Stimulated activated CD4-positive, alpha-beta T cell treated with anti-CD3 and anti-CD28 coated beads, Interleukin-15, amount 100 ng/mL, for 24 hours (primary cell): Measurements from ENCODE around the gene MED15.
A peak's percentile ranks its signal among the peaks of the same experiment; 100 is the strongest.

ENCODE experiments used
- DNase-seq: peaks from one replicate; pipeline ENCODE4 v3.0.0-alpha.2; 2020

The MED15 gene

DNA sequence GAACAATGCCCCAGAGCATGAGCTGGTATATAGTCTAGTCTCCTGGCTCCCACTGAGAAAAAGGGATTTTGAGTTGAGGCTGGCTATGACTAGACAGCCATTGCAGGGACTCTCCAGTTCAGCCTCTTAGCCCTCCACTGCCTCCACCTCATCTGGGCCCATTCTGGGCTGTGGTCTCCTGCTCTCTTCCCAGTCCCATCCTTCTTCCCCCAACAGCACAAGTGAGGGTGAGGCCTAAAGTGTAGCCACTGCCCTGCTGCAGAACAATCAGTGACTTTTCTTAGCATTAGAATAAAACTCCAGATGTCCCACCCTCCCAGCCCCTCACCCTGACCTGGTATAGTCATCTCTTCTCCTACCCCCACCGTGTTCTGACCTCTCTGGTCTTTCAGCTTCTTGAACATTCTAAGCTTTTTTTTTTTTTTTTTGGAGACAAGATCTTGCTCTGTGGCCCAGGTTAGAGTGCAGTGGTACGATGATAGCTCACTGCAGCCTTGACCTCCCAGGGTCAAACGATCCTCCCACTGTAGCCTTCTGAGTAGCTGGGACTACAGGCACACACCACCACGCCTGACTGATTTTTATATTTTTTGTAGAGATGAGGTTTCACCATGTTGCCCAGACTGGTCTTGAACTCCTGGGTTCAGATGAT lies 4.3 kb downstream of the MED15 start:
- no peak for DNase-seq

DNA sequence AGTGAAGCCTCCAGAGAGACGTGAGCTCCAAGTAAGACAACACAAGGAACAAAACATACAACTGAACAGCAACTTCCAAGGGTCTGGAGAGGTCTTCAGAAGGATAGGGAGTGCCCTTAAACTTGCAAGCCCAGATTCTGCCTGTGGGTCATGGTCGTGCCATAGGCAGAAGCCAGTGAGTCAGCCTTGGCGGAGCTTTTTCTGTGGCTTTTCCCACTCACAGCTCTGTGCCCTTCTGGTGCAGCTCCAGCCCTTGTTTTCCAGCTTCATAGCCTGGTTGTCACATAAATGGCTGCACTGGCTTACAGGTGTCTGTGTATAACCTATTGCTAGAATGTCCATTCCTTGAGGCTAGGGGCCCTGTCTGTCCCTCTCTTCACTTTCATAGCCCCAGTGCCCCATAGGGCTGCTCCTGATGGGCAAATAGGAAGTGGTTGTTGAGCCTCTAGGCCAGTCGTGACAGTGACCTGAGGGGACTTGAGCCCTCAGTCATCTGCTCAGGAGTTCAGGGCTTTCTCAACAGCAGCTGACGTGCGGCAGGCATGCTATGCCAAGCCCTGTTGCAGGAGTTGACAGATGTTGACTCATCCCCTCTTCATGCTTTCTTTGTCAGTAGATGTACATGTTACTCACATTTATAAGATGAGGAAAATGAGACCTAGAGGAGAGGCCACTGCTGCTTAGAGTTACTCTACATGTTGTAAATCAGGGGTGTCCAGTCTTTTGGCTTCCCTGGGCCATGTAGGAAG lies 7.4 kb downstream of the MED15 start:
- peak; percentile 26 for DNase-seq

DNA sequence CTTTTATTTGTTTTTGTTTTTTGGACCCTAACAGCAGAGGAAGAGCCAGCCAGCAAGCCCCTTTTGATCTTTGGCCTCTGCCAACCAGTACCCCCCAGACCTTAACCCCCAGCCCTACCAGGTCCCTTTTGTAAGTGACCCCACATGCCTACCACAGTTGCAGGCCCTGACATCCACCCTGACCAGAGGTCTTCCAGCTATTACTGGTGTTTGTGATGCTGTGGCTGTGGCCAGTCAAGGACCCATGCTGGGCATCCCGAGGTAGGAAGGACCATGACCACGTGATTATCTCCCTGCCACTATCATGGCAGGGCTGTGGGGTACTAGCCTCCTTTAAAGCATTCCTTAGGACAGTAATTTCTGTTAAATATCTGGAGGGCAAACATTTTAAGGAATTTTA lies 9.0 kb downstream of the MED15 start:
- no peak for DNase-seq

DNA sequence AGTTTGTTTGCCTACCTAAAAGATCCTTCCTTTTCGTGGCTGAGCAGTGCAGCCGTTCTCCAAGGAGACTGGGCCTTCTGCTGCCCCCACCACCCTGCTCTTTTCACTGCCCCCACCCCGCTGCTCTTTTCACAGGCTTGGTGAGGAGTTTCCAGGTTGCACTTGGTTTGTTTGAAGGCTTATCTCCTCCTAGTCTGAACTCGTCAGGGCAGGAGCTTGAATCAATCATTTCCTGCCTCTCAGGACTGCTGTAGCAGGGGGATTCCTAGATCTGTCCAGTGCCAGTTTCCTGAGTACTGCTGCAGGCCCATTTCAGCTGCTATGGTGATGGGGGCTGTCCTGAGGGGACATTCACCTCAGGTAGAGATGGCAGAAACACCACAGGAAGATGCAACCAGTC lies 10.0 kb downstream of the MED15 start:
- no peak for DNase-seq

DNA sequence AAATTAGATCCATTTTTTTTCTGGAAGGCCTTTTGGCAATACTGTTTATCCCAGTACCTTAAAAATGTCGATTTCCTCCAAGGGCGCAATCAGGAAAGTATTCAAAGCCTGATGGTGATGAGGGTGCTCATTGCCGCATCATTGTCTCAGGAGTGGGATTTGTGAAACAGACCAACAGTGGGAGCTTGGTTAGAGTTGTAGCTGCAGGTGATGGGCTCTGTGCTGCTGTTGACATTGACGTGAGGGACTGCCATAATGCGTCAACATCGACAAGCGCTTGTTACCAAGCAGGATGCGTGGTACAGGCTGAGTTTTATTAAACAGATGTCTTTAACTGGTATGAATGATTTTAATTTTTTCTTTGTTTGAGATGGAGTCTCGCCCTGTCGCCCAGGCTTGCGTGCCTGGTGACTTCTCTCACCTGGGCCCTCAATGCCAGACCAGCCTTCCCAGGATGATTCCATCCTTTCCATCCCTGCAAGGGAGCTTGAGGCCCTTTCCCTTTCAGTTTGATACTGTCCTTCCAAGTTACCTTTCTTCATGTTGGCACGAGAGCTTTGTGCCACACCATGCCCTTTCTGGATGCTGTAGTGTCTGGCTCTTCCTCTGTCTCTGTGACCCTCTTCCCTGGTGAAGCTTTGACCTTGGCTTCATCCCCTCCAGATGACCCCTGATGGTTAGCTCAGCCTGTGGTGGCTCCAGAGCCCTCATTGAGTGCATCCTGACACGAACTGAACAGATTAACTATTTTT lies 10.6 kb downstream of the MED15 start:
- no peak for DNase-seq

DNA sequence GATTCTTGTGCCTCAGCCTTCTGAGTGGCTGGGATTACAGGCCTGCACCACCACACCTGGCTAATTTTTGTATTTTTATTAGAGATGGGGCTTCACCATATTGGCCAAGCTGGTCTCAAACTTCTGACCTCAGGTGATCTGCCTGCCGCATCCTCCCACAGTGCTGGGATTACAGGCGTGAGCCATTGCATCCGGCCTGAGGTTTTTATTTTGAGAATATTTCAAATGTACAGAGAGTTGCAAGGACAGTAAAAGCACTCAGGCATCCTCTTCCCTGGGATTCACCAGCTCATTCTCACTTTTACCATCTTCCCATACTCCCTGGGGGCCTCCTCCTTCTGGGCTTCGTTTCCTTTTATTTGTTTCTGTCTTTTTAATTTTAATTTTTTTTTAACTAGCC lies 12.1 kb downstream of the MED15 start:
- no peak for DNase-seq

DNA sequence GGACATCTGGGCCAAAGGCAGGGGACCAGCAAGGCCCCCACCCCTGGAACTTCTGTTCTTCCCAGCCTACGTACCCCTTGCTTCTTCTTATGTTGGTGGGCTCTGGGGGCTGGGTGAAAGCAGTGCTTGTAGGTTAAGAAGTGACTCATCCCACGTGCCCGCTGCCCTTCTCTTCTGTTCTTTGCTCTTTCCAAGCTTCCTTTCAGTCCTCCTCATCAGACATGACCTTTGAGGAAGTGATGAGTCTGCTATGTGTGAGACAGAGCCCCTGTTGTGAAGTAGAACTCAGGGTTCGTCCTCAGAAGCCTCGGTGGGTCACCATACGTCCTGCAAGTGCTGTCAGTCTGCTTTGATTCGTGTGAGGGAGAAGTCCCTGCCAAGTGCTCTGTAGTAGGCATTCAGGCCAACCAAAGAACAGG lies 12.7 kb downstream of the MED15 start:
- DNase-seq: peak; percentile 42

DNA sequence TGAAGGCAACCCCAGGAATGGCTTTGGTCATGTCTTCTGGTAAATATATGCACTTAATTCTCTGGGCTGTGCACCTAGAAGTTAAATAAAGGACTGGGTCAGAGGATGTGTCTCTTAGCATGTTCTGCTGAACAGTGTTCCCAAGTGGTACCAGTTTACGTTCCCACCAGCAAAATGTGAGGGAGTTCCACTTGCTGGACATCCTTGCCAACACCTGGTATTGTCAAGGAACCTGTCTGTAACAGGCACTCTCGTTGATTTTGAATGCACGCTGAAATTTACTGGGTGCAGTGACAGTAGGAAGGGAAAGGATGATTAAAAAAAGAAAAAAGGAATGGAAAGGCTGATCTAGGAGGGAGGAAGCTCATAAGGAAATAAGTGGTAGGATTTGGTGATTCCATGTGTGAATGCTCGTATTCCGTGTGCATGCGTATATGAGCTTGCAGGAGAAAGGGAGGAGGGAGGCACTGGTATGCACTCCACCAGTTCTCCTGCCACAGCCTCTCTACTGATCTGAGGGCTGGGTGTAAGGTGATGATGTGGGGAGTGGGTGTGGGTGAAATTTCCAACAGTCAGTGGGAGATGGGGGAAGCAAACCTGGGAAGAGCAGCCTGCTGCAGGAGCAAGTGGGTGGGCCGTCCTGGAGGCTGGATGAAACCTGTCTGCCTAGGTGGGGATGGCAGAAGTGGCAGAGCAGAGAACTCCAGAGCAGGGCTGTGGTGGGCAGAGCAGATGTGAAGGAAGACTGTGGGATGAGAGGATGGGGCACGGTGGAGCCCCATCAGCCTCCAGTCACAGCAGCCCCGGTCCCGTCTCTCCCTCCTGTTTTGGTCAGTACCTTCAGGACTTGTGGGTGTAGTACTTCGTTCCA lies 15.0 kb downstream of the MED15 start:
- no peak for DNase-seq

DNA sequence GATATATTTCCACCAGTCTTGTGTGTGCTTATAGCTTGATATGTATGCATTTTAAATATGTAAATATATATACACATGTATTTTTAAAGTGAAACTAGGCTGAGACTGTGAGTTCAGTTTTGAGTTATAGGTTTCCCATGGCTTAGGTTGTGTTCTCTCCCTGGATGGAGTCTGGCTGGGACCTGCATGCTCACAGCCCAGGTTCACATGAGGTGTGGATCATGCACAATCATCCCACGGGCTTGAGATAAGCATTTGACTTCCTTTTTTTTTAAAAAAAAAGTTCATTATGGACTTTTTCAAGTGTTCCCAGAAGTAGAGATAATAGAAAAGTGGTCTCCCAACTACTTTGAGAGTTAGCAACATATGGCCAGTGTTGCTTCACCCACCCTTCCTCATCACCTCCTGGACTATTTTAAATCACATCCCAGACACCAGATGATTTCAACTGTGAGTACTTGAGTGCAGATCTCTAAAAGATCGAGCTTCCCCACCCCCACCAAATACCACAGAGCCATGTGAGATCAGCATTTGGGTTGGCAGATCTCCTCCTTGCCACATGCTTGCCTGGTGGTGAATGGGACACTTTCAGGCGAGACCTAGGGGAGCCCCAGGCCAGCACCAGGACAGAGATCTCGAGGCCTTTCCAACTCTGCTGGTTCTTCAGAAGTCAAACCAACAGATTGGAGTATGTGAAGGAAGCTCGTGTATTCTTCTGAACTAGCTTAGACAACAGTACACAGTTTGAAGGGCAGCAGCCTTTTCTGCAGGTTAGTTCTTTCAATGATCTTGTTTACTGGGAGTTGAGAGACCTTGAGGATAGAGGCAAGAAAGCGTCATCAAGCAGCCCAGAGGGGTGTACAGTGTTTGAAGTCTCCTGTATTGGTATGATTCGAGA lies 15.9 kb downstream of the MED15 start:
- peak; percentile 31 for DNase-seq

DNA sequence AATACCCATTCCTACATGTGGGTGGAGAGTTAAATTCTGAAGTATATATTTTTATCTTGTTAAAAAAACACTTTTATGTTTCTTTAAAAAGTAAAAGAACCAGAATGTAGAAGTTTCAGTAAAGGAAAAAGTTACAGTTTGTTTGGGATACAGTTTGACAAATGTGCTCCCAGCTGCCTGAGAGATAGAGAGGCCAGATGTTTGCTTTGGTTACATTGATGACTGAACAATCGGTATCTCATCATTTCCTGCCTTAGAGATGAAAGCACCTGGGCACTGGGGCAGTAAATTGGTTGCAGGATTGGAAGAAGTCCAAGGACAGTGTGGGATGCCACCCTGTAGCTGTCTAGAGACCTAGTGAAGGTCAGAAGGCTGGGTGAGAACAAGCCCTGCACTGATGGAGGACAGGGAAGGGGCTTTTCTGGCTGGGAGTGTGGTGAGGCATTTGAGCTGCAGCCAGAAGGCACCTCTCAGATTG lies 16.6 kb downstream of the MED15 start:
- DNase-seq: no peak

DNA sequence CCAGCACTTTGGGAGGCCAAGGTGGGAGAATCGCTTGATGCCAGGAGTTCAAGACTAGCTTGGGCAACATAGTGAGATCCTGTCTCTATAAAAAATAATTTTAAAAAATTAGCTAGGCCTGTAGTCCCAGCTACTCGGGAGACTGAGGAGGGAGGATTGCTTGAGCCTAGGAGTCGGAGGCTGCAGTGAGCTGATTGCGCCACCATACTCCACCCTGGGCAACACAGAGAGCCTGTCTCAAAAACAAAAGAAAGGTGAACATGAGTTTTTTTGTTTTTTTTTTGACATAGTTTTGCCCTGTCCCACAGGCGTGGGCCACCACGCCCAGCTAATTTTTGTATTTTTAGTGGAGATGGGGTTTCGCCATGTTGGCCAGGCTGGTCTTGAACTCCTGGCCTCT lies 17.6 kb downstream of the MED15 start:
- no peak for DNase-seq

DNA sequence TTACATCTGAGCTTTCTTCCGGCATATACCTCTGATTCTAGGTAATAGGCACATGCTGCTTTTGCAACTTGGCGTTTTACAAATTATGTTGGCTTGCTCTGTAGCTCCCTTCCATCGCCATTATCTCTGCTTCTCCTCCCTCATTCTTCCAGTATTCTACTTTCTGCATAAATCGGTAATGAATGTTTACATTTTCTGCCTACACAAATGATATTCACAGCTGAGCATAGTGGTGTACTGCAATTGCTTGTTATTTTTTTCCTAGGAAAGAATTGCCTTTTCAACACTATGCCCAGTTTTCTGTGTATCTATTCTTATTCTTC lies 18.9 kb downstream of the MED15 start:
- DNase-seq: no peak

DNA sequence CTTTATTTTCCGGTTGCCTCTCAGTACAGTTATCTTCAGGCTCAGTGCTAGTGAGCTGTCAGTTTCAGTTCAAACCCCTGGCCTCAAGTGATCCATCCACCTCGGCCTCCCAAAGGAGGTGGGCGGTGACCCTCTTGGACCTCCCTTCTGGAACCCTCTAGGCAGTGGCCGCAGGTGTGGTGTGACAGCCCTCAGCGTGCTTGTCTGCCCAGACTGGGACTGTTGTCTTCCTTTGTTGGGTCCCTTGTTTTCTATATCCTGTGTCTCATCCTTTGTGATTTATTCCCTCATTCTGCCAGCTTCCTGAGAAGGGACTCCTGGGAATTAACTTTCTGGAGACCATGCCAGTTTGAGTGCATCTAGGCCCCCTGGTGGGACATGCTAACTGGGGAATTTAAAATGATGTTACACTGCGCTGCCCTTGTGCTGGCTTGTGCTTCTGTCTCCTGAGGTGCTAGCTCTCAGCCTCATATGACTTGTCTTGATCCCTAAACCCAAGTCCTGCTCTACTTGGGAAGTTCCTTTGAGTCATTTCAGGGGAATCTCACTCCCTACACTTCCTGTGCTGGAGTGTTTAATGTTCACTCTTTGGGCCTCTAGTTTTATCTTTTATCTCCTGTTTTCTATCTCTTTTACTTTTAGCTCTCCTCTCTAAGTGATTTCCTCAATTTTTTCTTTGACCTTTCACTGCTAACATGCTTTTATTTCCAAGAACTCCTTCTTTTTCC lies 19.4 kb downstream of the MED15 start:
- DNase-seq: no peak

DNA sequence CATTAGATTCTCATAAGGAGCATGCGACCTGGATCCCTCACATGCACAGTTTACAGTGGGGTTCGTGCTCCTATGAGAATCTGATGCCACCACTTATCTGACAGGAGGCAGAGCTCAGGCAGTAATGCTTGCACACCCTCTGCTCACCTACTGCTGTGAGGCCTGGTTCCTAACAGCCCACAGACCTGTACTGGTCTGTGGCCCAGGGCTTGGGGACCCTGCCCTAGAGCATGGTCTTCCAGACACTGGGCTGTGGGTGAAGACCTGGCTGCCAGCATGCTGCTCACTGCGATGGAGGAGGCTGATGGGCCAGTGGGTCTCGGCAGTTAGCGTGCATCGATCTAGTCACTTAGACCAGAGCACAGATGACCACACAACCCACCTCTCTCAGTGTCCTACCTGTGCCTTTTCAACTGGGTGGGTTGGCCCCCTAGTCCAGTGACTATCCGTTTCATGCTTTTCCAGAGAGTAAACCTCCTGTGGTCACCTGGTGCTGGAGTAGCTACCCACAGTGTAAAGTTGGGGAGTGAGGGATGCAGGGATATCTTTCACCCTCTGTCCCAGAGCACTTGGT lies 21.1 kb downstream of the MED15 start:
- no peak for DNase-seq

DNA sequence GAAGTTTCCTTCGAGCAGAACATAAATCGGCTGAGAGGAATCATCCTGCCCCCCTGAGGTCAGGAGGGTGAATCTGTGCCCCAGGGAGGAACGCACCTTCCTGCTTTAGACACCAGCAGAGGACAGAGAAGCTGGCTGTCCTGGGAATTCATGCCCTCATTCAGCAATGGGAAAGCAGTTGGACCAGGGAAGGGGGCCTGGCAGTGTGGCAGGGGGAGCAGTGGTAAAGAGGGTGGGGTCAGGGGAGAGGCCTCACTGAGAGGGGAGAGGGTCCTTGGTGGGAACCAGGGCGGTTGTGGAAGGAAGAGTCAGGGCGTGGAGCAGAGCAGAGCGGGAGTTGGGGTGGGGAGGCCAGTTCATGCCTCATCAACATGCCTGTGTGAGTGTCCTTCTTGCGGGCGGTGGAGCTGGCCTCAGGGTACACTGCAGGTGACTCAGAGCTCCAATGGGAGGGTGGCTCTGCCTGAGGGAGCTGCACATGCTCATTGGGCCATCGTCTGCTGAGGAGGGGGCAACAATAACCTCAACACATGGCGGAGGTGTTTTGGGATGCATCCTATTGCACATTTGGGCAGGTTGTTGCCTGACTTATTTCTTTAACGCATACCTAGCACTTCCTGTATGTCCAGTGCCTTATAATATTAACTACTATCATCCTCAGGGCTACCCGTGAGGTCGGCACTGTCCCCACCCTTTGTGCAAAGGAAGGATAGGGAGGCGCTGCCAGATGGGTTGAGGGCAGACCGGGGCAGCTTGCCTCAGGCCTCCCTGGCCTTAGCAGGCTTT lies 23.2 kb downstream of the MED15 start:
- DNase-seq: no peak

DNA sequence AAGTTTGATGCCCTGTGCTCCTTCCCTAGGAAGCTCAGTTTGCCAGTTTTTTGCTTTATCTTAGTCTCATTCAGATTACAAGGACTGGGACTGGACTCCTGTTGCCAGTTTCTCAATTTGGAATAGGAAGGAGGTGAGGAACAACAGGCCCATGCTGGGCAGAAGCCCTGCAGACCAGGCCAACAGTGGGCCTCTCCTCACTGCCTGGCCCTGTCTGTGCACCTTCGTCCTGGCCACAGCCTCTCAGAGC lies 23.7 kb downstream of the MED15 start:
- DNase-seq: no peak

DNA sequence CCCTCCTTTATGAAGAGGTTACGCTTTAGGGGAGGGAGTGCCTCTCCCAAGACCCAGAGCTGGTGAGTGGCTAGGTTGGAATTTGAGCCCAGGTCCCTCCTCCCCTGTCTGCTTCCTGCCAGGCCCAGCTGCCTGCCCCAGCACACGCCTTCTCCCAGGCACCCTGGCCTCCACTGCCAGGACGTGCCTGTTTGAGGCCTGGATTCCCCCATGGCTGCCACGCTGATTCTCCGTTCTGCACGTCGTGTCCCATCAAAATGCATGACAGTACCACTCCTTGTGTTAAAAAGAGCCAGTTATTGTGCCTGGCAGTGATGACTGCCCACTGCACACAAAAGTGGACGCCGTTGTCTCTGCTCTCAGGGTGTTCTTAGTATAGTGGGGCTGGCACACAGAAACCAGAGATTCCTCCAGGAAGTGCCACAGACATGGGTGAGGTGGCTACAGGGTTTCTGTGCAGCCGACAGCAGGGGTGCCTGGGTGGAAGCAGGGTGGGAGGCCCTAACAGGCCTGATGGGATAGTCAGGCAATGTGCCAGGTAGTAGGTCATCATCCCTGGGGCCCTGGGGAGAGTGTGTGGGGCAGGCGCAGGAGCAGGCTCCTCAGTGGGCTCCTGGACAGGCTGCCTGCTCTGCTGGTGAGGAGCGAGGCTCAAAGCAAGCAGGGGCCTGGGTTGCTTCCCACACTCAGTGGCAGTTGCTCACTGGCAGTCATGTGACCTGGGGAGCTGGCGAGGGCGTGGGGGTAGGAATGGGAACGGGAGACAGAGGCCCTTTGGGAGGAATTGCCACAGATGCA lies 24.2 kb downstream of the MED15 start:
- no peak for DNase-seq

DNA sequence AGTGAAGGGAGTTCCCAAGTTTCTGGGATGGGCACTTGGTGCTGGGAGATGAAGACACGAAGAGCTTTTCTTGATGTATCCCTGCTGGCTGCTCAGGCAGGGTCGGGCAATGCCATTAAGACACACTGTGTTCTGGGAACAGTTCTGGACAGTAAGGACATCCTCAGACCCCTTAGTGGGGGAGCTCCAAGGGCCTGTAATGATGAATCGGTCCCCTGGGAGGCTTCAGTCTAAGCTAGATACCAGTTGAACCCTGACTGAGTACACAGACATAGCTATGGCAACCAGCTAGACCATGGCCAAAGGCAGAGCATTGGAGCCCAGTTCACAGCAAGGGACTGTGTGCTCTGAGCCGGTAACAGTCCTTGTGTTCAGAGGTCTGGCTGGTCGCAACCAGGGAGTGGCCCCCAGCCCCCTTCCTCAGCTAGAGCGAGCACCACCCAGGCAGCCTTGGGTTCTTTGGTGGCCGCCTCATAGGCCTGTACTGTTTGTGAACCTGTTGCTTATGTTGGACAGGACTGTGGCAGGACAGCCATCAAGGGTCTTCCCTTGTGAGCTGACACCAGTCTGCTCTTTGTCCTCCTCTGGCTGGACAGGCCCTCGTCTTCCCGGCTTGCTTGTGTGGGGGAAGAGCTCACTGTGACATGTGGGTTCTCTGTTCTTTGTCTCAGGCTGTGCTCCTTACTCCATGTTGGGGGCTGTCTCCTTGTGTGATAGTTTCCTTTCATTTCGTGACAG lies 25.0 kb downstream of the MED15 start:
- DNase-seq: no peak
